ENCODE data around the gene VWA7.

VWA7 gene

DNA sequence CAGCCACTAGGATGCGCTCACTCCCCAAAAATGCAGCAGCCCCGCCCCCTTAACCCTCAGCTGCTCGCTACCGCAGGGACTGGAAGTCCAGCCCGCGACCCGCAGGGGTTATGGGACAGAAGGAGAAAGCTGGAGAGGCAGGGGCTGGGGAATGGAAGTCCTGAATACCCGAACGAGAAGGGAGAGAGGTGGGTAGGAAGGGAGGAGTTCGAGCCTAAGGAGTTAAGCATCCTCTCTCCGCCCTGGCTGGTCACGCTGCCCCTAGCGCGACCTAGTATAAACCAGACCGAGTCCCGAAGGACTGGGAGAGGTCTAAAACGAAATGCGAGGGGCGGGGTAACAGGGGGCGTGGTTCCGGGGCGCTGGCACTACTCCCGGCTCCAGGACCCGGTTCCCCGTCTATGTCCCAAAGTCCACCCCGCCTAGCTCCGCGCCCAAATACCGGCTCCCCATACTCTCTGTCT, 47.6 kb downstream of the VWA7 start:
- peak; percentile 81 for DNase-seq (ENCODE audit: low spot score)

DNA sequence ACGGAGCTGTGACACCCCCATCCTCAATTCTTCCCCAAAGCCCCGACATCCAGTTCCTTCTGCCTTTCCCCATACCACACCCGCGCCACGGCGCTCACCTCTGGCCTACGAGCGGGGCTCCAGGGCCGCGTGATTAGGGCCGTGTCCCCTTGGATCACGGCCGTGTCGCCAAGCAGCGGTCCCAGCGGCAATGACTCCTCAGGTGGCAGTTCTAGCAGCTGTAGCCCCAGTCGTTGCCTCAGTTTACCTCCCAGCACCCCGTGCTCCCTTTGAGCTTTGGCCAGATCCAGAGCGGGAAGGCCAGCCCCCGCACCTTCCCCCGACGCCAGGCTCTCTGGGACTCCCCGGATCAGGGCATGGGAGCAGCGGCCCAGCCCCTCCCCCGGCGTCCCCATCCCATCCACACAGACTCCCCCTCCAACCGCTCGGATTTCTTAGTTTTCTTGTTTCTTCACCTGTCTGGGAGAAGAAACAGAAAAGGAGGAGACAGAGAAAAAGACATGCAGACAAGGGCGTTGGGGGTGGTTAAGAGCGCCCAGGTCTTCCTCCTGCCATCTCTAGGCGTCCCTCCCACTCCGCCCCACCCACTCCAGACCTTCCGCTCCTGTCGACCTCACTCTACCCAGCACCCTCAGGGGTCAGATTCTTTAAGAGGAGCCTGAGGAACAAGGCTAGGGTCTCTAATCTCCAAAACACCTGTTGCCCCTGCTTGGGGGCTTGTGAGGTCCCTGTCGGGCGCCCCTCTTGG, 48.2 kb downstream of the VWA7 start, which contains the start of gene DDAH2:
Gene DDAH2, minus strand, starts transcription at position 533 of the 748 bp plus-strand sequence. Its CDS starts 138 bp downstream, at position 395.
- DNase-seq (ENCODE audit: low spot score) = no peak

DNA sequence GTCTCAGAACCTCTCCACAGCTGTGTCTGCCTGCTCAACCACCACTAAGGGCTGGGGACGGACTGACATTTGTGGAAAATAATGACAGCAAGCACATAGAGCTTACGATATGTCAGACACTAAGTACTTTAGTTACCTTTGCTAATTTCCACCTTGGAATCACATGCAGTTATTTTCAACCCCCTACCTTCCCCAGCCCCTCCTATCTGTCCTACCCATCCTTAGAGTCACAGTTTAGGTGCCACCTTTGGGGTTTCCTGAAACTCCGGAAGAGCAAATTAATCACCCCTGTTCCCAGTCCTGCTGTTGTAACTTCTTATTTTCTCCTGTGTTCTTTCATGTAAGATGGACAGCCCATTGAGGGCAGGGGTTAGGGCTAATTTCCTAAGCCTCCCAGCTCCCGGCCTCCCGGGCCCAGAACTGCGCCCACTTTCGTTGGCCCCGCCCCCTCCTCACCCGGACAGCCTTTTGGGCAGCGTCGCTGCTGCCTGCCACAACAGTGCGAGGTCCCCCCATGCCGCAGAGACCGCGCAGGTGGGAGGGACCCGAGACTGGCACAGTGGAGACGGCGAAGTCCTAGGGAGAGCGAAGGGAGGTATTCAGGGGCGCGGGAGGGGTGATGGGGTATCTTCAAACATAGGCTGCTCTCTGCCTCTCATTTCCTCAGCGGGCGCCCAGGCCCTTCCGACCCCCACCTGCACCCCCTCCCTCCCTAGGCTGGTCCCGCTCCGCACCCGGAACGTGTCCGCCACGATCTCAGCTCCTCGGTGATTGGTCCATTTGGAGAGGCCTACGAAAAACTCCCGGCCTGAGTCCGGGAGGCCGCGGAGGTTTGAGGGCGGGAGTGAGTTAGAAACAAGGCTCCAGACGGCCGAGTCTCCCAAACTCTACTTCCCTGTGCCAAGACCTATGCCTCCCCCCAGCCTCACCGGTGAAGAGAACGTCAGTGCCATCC, 49.1 kb downstream of the VWA7 start:
- DNase-seq (ENCODE audit: low spot score) = peak; percentile 88

DNA sequence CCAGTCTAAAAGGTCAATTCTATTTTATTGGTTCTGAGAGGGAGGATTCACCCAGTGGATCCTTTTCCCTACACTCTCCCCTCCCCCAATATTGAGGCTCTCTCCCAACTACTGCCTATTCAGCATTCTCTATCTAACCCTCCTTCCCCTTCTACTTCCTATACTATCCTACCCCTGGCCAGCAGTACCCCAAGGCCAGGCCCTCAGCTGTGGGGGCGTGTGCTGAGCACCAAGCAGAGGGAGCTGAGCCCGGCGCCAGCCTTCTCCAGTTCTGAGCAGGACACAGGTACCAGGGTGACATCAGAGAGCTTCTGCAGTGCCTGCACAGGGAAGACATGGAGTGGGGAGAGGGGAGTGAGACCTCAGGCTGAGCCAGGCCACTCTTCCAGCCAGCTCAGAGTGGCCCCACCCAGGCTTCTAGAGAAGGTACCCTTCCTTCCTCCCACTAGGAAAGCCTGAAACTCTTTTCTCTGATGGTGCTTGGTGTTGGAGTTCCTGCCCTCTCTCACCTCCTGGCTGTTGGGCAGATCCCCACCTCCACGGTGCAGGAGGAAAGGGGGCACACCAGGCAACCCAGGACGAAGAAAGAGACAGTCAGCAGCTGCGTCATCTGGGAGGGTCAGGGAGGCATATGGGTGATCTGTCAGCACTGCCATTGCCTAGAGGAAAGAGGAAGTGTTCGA, 50.0 kb downstream of the VWA7 start:
- no peak for DNase-seq (ENCODE audit: low spot score)

DNA sequence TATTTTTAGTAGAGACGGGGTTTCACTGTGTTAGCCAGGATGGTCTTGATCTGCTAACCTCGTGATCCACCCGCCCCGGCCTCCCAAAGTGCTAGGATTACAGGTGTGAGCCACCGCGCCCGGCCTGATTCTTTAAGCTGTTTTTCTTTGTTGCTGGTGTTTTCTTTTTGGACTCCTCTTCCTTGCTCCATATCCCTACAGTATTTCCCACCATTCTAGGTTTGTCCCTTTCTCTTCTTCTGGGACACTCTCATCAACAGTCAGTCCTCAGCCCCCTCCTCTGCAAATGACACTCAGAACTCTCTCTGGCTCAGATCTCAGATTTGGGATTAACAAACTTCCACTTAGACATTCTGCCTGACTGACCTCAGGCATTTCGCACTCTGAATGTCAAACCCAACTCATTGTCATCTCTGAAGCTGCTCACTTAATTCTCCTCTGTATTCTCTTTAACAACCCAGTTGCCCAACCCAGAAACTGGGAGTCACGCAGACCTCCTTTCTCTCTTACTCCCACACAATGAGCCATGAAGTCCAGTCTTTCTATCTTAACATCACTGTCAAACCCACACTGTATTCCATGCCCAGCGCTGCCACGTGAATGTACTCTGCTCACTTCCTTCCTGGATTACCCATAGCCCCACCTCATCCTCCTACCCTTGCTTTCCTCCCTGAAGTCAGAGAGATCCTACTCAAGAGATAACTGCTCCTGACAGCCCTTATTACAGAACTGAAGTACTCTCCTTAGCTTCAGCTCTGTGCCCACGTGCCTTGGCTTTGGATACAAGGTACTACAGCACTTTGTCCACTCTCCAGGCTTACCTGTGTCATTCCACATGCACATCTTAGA, 51.4 kb downstream of the VWA7 start:
- DNase-seq (ENCODE audit: low spot score) = no peak

DNA sequence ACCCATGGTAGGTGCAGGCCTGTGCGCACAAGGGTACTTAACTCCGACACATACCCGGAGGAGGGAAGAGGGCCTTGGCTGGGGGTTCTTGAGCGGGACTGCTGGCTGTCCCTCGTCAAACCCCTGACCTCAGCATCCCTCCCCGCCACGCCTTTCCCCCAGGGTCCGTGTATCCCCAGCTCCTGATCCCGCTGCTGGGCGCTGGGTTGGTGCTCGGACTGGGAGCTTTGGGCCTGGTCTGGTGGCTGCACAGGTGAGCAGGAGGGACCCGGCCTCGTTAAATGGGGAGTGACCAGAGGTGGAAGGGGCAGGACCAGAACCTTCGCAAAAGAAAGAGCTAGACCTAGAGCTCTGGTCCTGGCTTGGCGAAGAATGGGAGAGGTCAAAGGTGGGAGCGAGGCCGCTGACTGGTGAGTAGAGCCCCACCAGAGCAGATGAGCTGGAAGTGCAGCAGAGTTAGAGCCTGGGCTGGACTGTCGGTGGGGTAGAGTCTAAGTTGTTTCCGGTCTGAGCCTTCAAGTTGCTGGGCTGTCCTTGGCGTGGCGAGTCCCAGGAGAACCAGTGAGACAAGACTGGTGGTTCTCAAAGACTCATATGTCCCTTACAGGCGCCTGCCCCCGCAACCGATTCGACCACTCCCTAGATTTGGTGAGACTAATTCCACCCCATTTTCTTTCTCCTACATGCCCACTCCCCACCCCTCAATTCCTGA, 53.0 kb downstream of the VWA7 start:
- DNase-seq (ENCODE audit: low spot score) = no peak

DNA sequence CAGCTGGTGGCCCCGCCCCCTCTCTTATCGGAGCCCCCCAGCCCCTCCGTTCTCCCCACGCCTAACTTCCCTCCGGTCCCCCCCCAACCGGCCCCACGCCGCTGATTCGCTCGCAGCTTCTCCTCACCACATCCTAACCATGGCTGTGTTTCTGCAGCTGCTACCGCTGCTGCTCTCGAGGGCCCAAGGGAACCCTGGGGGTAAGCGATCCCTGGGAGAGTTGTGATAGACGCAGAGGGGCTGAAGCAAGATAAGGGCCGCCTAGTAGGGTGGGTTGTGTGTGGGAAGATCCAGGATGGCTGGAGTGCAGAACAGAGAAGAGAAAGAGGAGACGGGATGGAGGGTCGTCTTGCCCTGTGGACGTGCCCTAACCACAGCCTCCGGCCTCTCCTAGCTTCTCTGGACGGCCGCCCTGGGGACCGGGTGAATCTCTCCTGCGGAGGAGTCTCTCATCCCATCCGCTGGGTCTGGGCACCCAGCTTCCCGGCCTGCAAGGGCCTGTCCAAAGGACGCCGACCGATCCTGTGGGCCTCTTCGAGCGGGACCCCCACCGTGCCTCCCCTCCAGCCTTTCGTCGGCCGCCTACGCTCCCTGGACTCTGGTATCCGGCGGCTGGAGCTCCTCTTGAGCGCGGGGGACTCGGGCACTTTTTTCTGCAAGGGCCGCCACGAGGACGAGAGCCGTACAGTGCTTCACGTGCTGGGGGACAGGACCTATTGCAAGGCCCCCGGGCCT, 53.7 kb downstream of the VWA7 start, which contains the start of gene MPIG6B:
Gene MPIG6B, plus strand, starts transcription at position 129 of the 735 bp plus-strand sequence. Its CDS starts 11 bp downstream, at position 140.
- DNase-seq (ENCODE audit: low spot score) = no peak

DNA sequence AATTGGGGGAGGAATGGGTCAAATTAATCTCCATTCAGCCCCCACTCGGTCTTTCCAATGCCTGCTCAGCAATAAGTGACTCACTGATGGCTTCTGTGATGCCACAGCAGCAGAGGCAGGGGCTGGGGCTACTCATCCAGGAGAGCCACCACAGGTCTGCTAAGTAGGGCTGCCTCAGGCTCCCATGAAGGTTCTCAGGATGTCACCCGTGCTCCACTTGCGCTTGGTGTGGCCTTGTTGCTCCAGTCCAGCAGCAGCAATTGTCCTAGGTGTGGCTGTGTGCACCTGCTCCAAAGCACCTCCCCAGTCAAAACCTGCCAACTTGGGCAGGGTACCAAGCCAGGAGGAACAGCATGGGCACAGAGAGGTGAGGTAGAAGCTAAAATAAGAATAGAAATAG, 55.0 kb downstream of the VWA7 start:
- no peak for DNase-seq (ENCODE audit: low spot score)

DNA sequence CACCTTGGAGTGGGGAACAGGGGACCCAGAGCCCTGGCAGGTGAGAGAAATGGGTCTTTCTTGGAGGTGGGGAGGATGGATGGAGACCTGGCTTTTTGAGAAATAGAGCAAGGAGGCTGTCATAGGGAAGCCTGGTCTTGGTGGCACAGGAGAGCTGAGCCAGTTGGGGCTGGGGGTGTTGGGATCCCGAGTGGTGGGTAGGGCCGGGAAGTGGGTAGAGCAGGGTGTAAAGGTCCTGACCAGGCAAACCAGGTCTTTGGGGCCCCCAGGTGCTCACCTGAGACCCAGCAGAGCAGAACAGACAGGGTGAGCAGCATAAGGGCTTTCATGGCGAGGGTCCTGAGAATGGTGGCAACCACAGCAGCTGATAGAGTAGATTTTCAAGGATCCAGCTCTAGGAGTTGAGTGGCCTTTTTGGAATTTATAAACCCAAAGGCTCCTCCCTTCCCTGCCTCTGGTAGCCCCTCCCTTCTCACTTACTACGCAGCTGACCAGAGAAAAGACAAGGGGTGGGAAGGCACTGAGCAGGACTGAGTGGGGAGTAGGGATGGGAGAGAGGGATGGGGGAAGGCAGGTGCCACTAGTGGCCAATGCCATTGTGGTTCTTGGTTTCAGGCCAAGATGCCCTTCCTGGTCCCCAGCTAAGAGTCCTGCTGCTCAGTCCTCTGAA, 55.6 kb downstream of the VWA7 start, which contains the start of gene LY6G6C:
Gene LY6G6C, minus strand, starts transcription at position 396 of the 670 bp plus-strand sequence. Its CDS starts 67 bp downstream, at position 329.
- DNase-seq (ENCODE audit: low spot score) = no peak

DNA sequence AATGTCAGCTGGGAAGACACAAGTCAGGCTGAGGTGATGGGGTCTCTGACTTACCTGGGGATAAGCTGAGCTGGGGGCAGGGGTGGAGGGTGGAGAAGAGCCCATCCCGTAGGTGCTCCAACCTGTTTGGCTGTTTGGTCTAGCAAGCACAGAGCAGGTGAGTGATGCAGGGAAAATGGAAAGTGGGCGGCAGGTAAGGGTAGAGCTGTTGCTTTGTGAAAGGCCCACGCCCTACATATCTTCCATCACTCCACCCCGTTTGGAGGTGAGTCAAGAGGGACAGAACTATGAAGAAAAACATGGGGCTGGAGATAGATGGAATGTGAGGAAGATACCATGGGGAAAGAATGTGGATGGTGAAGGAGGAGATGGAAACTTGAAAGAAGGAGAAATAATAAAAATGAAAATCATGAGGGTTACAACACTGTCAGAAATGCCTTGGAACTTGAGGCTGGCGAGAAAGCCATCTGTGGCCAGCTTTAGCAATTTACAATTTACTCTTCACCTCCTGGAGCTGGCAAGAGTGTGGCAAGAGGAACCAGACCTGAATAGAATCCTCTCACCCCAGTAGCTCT, 56.8 kb downstream of the VWA7 start:
- DNase-seq (ENCODE audit: low spot score) = no peak

DNA sequence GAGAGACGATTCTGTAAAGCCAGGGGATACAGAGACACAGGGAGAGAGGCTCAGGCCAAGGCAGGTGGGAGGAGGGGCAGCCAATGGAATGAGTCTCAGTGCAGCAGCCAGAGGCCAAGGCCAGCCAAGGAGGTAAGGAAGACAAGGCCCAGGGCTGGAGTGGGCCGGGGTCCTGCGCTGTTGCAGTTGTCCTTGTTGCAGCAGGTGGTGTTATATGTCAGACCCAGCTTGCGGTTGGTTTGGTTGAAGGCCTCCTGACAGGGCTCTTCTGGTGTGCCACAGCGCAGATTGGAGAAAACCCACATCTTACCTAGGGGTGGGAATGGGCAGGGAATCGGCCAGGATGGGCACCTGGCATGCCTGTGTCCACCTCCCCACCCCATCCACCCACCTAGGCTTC, 58.1 kb downstream of the VWA7 start:
- DNase-seq (ENCODE audit: low spot score) = no peak

DNA sequence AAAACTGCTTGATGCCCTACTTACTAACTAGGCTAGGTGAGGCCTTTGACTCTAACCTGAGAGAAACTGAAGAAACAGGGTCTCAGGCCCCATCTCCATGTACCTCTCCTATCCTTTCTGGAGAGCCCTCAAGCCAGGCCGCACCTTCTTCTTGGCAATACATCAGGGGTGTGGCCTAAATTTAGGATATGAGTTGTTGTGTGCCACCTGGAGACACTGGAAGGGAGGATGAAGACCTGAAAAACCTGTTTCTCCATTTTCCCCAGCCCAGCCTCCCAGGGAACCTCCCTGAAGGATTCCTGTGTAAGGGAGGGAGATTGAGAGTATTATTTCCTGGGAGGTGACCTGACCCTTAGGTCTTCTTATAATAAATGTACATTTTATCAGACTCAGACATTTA, 58.9 kb downstream of the VWA7 start:
- no peak for DNase-seq (ENCODE audit: low spot score)

DNA sequence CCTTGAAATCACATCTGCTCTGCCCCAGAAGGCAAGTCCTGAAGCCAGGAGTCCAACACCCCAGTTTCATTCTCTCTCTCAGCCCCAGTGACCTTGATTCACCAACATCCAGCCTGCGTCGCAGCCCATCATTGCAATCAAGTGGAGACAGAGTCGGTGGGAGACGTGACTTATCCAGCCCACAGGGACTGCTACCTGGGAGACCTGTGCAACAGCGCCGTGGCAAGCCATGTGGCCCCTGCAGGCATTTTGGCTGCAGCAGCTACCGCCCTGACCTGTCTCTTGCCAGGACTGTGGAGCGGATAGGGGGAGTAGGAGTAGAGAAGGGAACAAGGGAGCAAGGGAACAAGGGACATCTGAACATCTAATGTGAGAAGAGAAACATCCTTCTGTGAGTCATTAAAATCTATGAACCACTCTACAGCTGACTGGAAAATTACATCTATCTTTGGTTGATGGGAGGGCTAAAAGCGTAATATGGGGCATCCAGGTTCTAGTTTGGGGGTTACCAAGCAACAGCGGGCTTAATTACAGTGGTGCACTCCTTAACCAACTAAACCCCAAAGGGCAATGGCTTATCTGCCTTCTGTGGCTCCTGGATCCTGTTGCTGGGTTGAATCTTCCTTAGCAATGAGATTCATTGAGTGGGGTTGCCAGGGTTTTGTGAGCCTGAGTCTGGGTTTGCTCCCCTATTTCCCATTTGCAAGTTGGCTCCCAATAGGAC, 59.5 kb downstream of the VWA7 start:
- DNase-seq (ENCODE audit: low spot score) = no peak
